AG09309 (cell line): ENCODE results near the gene S100A14.

Source experiments
- DNase-seq: peaks from one replicate; pipeline ENCODE4 v3.0.0-alpha.2; 2010; ENCODE audit warnings: low read depth
- H3K4me3 ChIP-seq: 2 replicates; pipeline ENCODE4 v1.5.1; 2011; ENCODE audit warnings: mild to moderate bottlenecking, low read depth, low read length, moderate library complexity; ENCODE audit not compliant: control insufficient read depth
- TF ChIP-seq, protein P1 (sequence below): IDR thresholded peaks from 2 replicates; pipeline ENCODE4 v1.5.1; 2011; ENCODE audit warnings: mild to moderate bottlenecking, low read depth, low read length, inconsistent platforms; ENCODE audit not compliant: insufficient read depth, control insufficient read depth; ENCODE audit errors: missing control alignments

The S100A14 gene

DNA sequence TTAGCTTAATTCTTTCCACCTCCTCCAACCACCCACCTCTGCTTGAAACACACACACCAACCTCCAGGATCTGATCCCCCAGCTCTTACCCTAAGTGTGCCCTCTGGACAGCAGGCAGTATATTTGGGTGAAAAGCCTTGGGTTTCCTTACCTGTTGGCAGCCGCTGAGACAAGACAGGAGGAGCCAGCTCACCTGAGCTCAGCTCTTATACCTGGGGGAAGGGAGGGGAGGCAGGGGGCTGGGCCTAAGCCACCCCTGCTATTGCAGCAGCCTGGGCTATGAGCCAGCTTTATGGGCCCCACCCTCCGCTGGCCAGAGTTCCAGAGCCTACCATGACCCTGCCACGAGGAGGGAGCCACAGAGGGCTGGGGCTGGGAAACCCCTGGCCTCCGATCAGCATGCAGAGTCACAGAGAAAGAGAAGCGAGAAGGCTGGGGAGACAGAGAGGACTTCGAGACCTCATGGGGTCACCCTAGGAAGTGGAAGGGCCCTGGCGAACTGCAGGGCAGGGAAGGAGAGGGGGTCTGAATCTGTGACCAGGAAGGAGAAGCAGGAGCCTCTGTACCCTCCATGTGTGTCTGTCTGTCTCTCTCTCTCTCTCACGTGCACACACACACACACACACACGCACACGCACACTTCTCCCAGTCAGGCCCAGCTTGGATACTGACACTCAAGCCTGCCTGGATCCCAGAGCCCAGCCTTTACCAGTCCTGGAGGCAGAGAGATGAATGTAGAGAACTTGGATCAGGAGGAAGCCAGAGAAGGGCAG is at the start of gene S100A14:
TSS of gene S100A14 (minus strand) at position 182 of the 773 bp plus-strand sequence. CDS start 467 bp downstream, outside the sequence.
- no peak within 1 kb of the TSS for H3K4me3 ChIP-seq
- no peak for DNase-seq
- TF ChIP-seq, protein P1, sequence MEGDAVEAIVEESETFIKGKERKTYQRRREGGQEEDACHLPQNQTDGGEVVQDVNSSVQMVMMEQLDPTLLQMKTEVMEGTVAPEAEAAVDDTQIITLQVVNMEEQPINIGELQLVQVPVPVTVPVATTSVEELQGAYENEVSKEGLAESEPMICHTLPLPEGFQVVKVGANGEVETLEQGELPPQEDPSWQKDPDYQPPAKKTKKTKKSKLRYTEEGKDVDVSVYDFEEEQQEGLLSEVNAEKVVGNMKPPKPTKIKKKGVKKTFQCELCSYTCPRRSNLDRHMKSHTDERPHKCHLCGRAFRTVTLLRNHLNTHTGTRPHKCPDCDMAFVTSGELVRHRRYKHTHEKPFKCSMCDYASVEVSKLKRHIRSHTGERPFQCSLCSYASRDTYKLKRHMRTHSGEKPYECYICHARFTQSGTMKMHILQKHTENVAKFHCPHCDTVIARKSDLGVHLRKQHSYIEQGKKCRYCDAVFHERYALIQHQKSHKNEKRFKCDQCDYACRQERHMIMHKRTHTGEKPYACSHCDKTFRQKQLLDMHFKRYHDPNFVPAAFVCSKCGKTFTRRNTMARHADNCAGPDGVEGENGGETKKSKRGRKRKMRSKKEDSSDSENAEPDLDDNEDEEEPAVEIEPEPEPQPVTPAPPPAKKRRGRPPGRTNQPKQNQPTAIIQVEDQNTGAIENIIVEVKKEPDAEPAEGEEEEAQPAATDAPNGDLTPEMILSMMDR: no peak

DNA sequence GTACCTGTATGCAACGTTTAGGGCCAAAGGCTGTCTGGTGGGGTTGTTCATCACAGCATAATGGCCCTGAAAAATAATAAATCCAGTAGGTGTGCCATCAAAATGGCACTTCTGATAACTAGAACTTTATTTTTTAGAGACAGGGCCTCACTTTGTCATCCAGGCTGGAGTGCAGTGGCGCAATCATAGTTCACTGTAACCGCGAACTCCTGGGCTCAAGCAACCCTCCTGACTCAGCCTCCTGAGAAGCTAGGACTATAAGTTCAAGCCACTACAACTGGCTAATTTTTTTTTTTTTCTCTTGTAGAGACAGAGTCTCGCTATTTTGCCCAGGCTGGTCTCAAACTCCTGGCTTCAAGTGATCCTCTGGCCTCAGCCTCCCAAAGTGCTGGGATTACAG is 47.1 kb upstream of the S100A14 start:
- H3K4me3 ChIP-seq: no peak overlapping the region
- TF ChIP-seq, protein P1: no peak
- no peak for DNase-seq

DNA sequence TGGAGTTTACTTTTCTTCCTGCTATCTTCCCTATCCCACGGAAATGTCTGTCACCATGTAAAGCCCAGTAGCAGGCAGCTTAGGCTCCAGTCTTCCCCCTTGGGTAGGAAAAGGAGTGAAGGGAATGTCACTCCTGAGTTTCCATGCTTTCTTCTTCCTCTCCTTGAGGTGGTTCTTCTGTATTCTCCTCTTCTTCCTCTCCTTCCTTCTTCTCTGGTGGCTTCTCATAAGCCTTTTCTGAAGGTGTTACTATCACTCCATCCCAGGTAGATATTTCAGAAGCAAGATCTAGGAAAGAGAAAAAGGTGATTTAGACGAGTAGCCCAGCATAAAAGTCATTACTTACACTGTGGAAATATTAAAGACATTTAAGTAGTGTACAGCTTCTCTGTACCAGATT is 46.1 kb upstream of the S100A14 start:
- H3K4me3 ChIP-seq: no peak overlapping the region
- TF ChIP-seq, protein P1: no peak
- no peak for DNase-seq

DNA sequence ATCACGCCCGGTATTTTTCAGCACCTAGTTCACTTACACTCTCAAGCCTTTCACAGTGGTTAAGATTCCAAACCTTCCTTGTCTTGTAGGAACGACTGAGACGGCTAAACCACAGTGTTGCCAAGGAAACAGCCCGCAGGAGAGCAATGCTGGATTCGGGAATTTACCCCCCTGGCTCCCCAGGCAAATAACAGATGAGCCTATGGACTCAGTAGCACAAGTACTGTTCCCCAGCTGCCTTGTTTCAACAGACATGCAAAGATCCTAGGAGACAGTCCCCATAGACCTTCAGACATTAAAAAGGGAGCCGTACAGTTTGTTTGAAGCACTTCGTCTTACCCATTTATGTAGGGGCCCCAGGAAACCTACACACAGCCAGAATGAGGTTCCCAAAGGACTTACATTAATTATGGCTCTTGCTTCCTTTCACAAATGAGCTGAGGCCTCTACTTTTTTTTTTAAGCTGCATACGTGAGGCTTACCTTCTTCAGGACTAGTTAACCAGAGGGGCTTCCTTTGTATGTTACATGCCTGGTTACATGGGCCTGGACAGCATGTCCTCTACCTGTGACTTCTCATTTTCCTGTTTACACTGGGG is 45.1 kb upstream of the S100A14 start:
- TF ChIP-seq, protein P1: no peak
- H3K4me3 ChIP-seq: no peak overlapping the region
- DNase-seq: no peak

DNA sequence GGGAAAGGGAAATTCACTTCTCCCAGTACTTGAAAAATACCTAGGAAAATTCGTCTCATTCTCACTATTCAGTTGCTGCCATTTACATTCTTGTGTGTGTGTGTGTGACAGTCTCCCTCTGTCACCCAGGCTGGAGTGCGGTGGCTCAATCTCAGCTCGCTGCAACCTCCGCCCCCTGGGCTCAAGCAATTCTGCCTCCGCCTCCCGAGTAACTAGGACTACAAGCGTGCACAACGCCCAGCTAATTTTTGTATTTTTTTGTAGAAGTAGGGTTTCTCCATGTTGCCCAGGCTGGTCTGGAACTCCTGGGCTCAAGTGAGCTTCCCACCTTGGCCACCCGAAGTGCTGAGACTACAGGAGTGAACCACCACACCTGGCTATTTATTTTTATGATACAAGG is 43.5 kb upstream of the S100A14 start:
- TF ChIP-seq, protein P1: no peak
- H3K4me3 ChIP-seq: peak overlapping the region; percentile 96
- DNase-seq: no peak

DNA sequence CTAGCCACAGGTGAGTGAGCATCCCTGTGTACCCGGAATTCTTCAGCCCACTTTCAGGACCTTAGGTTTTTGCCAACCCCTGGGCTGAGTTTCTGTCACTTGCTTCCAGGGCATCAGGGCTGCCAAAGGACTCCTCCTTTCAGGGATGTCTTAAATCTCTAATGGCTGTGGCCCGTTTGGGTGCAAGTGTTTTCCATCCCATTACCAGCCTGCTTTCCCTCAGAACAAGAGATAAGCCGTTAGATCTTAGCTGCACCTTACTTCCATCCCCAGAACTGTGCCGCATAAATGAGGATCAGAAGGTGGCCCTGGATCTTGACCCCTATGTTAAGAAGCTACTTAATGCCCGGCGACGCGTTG is 43.0 kb upstream of the S100A14 start:
- H3K4me3 ChIP-seq: peak overlapping the region; percentile 96
- DNase-seq: no peak
- TF ChIP-seq, protein P1: no peak
